ENCODE measurements around the gene PIP4K2A. TPM values are rescaled to one million over a fixed set of nuclear protein-coding genes. Genes with fewer than 3 reads are reported as not detected.

PIP4K2A gene
- total and polyA plus RNA-seq, 2 of the 13 experiments (the other 11 are each of a cell fraction or from before 2014, with no cell fraction given) = 9.1 to 22.6 TPM

DNA sequence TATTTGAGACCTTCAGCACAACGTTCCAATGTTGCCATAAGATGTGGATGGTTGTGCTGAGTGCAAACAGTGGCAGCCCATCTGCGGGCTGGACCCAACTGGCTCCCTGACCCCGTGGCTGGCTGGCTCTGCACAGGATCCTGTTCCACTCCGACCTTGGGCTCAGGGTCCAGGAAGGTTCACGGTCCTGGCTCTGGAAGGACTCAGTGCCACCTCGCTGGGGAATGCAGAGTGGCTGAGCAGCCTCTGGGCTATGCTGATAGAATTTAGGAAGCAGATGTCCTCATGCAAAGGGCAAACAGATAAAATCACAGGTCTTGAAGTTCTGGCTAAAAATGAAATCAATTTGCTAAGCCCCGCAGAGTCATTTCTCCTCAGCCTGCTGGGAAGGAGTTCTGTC lies 171.6 kb downstream of the PIP4K2A start (continued):
- TF ChIP-seq, protein P1, sequence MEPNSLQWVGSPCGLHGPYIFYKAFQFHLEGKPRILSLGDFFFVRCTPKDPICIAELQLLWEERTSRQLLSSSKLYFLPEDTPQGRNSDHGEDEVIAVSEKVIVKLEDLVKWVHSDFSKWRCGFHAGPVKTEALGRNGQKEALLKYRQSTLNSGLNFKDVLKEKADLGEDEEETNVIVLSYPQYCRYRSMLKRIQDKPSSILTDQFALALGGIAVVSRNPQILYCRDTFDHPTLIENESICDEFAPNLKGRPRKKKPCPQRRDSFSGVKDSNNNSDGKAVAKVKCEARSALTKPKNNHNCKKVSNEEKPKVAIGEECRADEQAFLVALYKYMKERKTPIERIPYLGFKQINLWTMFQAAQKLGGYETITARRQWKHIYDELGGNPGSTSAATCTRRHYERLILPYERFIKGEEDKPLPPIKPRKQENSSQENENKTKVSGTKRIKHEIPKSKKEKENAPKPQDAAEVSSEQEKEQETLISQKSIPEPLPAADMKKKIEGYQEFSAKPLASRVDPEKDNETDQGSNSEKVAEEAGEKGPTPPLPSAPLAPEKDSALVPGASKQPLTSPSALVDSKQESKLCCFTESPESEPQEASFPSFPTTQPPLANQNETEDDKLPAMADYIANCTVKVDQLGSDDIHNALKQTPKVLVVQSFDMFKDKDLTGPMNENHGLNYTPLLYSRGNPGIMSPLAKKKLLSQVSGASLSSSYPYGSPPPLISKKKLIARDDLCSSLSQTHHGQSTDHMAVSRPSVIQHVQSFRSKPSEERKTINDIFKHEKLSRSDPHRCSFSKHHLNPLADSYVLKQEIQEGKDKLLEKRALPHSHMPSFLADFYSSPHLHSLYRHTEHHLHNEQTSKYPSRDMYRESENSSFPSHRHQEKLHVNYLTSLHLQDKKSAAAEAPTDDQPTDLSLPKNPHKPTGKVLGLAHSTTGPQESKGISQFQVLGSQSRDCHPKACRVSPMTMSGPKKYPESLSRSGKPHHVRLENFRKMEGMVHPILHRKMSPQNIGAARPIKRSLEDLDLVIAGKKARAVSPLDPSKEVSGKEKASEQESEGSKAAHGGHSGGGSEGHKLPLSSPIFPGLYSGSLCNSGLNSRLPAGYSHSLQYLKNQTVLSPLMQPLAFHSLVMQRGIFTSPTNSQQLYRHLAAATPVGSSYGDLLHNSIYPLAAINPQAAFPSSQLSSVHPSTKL (CRISPR knock-in tag; IDR thresholded peaks at IDR 0.05) = 0 out of 2 replicates have a peak, but pooled peaks have one; percentile 13
- TF ChIP-seq RARA (CRISPR knock-in tag; IDR thresholded peaks at IDR 0.05) (0 out of 2 replicates have a peak, but pooled peaks have one; percentile 17), LCORL (IDR thresholded peaks at IDR 0.05) (no peak), LCORL (CRISPR knock-in tag; IDR thresholded peaks at IDR 0.05) (0 out of 2 replicates have a peak, but pooled peaks have one; percentile 30), JUND (CRISPR knock-in tag; IDR thresholded peaks at IDR 0.05) (no peak), BRCA1 (CRISPR knock-in tag; IDR thresholded peaks at IDR 0.05) (no peak), FIP1L1 (IDR thresholded peaks at IDR 0.05; ENCODE audit: borderline replicate concordance, insufficient read depth, low read depth, low read length) (no peak), ZNF451 (CRISPR knock-in tag; IDR thresholded peaks at IDR 0.05) (no peak), TBP (CRISPR knock-in tag; IDR thresholded peaks at IDR 0.05) (no peak), GLI4 (CRISPR knock-in tag; IDR thresholded peaks at IDR 0.05; ENCODE audit: borderline replicate concordance) (no peak), ZBTB38 (CRISPR knock-in tag; IDR thresholded peaks at IDR 0.05) (peak; percentile 57; the same call in 1 of the 2 replicates), SALL2 (CRISPR knock-in tag; IDR thresholded peaks at IDR 0.05) (no peak)
- TF ChIP-seq, protein P2, sequence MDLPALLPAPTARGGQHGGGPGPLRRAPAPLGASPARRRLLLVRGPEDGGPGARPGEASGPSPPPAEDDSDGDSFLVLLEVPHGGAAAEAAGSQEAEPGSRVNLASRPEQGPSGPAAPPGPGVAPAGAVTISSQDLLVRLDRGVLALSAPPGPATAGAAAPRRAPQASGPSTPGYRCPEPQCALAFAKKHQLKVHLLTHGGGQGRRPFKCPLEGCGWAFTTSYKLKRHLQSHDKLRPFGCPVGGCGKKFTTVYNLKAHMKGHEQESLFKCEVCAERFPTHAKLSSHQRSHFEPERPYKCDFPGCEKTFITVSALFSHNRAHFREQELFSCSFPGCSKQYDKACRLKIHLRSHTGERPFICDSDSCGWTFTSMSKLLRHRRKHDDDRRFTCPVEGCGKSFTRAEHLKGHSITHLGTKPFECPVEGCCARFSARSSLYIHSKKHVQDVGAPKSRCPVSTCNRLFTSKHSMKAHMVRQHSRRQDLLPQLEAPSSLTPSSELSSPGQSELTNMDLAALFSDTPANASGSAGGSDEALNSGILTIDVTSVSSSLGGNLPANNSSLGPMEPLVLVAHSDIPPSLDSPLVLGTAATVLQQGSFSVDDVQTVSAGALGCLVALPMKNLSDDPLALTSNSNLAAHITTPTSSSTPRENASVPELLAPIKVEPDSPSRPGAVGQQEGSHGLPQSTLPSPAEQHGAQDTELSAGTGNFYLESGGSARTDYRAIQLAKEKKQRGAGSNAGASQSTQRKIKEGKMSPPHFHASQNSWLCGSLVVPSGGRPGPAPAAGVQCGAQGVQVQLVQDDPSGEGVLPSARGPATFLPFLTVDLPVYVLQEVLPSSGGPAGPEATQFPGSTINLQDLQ (CRISPR knock-in tag; IDR thresholded peaks at IDR 0.05) = no peak
- TF ChIP-seq, protein P3, sequence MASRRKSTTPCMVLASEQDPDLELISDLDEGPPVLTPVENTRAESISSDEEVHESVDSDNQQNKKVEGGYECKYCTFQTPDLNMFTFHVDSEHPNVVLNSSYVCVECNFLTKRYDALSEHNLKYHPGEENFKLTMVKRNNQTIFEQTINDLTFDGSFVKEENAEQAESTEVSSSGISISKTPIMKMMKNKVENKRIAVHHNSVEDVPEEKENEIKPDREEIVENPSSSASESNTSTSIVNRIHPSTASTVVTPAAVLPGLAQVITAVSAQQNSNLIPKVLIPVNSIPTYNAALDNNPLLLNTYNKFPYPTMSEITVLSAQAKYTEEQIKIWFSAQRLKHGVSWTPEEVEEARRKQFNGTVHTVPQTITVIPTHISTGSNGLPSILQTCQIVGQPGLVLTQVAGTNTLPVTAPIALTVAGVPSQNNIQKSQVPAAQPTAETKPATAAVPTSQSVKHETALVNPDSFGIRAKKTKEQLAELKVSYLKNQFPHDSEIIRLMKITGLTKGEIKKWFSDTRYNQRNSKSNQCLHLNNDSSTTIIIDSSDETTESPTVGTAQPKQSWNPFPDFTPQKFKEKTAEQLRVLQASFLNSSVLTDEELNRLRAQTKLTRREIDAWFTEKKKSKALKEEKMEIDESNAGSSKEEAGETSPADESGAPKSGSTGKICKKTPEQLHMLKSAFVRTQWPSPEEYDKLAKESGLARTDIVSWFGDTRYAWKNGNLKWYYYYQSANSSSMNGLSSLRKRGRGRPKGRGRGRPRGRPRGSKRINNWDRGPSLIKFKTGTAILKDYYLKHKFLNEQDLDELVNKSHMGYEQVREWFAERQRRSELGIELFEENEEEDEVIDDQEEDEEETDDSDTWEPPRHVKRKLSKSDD (CRISPR knock-in tag; IDR thresholded peaks at IDR 0.05; ENCODE audit: low read depth) = no peak
- TF ChIP-seq, protein P4, sequence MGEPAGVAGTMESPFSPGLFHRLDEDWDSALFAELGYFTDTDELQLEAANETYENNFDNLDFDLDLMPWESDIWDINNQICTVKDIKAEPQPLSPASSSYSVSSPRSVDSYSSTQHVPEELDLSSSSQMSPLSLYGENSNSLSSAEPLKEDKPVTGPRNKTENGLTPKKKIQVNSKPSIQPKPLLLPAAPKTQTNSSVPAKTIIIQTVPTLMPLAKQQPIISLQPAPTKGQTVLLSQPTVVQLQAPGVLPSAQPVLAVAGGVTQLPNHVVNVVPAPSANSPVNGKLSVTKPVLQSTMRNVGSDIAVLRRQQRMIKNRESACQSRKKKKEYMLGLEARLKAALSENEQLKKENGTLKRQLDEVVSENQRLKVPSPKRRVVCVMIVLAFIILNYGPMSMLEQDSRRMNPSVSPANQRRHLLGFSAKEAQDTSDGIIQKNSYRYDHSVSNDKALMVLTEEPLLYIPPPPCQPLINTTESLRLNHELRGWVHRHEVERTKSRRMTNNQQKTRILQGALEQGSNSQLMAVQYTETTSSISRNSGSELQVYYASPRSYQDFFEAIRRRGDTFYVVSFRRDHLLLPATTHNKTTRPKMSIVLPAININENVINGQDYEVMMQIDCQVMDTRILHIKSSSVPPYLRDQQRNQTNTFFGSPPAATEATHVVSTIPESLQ (CRISPR knock-in tag; conservative IDR thresholded peaks at IDR 0.05) = no peak
- TF ChIP-seq, protein P5, sequence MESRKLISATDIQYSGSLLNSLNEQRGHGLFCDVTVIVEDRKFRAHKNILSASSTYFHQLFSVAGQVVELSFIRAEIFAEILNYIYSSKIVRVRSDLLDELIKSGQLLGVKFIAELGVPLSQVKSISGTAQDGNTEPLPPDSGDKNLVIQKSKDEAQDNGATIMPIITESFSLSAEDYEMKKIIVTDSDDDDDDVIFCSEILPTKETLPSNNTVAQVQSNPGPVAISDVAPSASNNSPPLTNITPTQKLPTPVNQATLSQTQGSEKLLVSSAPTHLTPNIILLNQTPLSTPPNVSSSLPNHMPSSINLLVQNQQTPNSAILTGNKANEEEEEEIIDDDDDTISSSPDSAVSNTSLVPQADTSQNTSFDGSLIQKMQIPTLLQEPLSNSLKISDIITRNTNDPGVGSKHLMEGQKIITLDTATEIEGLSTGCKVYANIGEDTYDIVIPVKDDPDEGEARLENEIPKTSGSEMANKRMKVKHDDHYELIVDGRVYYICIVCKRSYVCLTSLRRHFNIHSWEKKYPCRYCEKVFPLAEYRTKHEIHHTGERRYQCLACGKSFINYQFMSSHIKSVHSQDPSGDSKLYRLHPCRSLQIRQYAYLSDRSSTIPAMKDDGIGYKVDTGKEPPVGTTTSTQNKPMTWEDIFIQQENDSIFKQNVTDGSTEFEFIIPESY (CRISPR knock-in tag; IDR thresholded peaks at IDR 0.05) = 0 out of 2 replicates have a peak, but pooled peaks have one; percentile 16
